ENCODE results near the gene HAUS3. TPM values are rescaled to one million over a fixed set of nuclear protein-coding genes. Genes with fewer than 3 reads are reported as not detected.

Gene HAUS3
- total RNA-seq, 2 donors from 2014 or later, result 6.5 to 12.9 TPM

DNA sequence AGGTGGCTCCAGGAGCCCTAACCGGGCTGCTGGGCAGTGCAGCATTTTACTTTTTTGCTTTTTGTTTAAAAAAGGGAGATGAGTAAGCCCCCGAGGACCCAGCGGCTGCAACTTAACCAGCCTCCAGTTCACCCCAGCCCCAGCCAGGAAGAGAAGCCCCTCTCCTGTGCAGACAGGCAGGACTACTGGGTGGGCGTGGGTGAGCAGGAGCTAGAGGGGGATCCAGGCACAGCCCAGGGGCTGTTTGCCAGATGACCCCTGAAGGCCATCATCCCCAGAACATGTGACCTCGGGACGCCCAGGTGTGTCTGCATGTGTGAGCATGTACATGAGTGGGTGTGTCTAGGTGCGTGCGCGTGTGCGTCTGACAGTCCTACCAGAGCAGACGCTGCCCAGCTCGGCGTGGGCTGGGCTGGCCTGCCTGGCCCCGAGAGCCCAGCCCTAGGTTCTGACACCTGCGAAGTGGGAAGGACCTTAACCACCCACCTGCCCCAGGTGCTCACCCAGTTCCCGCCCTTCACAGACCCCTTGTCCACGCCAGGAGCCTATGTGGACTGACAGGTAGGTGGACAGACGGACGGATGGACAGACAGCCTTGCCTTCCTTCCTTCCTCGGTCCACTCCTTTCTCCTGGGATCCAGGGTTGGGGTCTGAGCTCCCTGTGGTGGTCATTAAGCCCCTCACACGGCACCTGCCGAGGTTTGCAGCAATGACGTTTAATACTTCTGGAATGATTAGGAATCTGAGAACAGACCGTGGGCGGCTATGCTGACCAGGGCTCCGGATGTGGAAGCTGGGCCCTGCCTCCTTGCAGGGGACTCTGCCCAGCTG is 7.8 kb upstream of the HAUS3 start:
- H3K27me3 ChIP-seq (replicated peaks; ENCODE audit: insufficient read depth), result no peaks in the 10 kb centered on the region
- DNase-seq (ENCODE audit: low spot score) (no peak), ATAC-seq (ENCODE audit: insufficient number of reproducible peaks, low FRiP score, low read depth) (no peak)
- H3K36me3 ChIP-seq, result peaks cover 53% of the 10 kb centered on the region
- H3K27ac ChIP-seq, result no peak overlapping the region
- no peaks in the 10 kb centered on the region for H3K9me3 ChIP-seq
- no peak overlapping the region for H3K4me3 ChIP-seq
- H3K4me1 ChIP-seq (ENCODE audit: control insufficient read depth in 1 of 2, low read depth in 2 of 2), result peaks cover 0 to 33% of the 10 kb centered on the region in 2 donors
- TF ChIP-seq, protein P1, sequence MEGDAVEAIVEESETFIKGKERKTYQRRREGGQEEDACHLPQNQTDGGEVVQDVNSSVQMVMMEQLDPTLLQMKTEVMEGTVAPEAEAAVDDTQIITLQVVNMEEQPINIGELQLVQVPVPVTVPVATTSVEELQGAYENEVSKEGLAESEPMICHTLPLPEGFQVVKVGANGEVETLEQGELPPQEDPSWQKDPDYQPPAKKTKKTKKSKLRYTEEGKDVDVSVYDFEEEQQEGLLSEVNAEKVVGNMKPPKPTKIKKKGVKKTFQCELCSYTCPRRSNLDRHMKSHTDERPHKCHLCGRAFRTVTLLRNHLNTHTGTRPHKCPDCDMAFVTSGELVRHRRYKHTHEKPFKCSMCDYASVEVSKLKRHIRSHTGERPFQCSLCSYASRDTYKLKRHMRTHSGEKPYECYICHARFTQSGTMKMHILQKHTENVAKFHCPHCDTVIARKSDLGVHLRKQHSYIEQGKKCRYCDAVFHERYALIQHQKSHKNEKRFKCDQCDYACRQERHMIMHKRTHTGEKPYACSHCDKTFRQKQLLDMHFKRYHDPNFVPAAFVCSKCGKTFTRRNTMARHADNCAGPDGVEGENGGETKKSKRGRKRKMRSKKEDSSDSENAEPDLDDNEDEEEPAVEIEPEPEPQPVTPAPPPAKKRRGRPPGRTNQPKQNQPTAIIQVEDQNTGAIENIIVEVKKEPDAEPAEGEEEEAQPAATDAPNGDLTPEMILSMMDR (IDR thresholded peaks at IDR 0.05), result no peak

DNA sequence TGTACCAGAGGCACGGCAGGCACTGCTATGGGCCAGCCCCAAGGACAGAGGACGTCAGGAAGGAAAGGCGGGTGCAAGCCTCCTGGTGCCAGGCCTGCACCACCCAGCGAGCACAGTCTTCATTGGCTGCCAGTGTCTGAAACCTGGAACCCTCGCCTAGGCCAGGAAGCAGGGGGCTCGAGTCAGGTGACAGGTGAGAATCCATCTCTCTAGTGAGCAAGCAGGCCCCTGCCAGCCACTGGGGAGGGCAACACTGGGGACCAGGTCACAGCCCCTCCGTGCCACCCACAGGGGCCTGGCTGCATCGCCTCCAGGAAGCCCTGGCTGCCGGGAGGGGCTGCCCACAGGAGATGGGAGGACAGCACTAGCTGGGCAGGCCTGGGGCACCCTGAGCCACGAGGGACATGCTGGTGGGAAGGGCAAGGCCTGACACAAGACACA is 6.9 kb upstream of the HAUS3 start:
- Histone ChIP-seq H3K27me3 (replicated peaks; ENCODE audit: insufficient read depth) (no peaks in the 10 kb centered on the region), H3K27ac (no peak overlapping the region), H3K36me3 (peaks cover 45% of the 10 kb centered on the region), H3K4me1 (ENCODE audit: control insufficient read depth in 1 of 2, low read depth in 2 of 2) (peaks cover 8 to 38% of the 10 kb centered on the region in 2 donors), H3K9me3 (no peaks in the 10 kb centered on the region), H3K4me3 (no peak overlapping the region)
- no peak for ATAC-seq (ENCODE audit: insufficient number of reproducible peaks, low FRiP score, low read depth)
- no peak for DNase-seq (ENCODE audit: low spot score)
- TF ChIP-seq, protein P1 (IDR thresholded peaks at IDR 0.05), result no peak

DNA sequence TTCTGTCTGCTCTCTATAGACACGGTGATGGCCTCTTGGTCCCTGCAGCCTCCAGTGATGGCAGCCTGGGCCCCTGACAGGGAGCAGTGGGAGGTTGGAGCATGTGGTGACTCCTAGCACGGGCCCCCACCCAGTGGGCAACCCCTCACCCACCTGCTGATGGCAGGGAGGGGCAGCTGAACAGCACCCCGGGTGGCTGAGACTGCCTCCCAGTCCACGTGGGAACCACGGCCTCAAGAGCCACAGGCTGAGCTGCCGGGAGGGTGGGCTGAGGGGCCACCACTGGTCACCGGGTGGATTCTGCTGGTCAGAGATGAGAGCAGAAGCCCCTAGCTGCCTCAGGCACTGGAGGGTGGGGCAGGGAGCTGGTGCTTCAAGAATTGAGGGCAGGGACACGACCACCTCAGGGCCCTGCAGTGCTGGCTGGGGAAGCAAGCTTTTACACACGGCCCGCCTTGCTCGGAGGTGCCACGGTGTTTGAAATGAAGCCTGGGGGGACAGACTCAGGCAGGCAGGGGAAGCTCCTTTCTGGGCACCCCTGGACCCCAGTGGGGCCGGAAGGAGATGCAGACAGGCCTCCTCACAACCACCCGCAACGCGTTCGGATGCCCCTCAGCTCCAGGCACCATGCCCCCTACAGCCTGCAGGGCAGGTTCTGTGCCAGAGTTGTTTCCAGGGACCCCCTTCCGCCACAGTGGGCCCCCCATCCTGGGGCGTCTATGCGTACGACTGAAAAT is 6.3 kb upstream of the HAUS3 start:
- ATAC-seq (ENCODE audit: insufficient number of reproducible peaks, low FRiP score, low read depth) (no peak), DNase-seq (ENCODE audit: low spot score) (no peak)
- no peak overlapping the region for H3K27ac ChIP-seq
- no peak overlapping the region for H3K4me3 ChIP-seq
- peaks cover 40% of the 10 kb centered on the region for H3K36me3 ChIP-seq
- TF ChIP-seq, protein P1 (IDR thresholded peaks at IDR 0.05), result no peak
- H3K27me3 ChIP-seq (replicated peaks; ENCODE audit: insufficient read depth), result no peaks in the 10 kb centered on the region
- H3K9me3 ChIP-seq, result no peaks in the 10 kb centered on the region
- H3K4me1 ChIP-seq (ENCODE audit: control insufficient read depth in 1 of 2, low read depth in 2 of 2), result peaks cover 9 to 38% of the 10 kb centered on the region in 2 donors

DNA sequence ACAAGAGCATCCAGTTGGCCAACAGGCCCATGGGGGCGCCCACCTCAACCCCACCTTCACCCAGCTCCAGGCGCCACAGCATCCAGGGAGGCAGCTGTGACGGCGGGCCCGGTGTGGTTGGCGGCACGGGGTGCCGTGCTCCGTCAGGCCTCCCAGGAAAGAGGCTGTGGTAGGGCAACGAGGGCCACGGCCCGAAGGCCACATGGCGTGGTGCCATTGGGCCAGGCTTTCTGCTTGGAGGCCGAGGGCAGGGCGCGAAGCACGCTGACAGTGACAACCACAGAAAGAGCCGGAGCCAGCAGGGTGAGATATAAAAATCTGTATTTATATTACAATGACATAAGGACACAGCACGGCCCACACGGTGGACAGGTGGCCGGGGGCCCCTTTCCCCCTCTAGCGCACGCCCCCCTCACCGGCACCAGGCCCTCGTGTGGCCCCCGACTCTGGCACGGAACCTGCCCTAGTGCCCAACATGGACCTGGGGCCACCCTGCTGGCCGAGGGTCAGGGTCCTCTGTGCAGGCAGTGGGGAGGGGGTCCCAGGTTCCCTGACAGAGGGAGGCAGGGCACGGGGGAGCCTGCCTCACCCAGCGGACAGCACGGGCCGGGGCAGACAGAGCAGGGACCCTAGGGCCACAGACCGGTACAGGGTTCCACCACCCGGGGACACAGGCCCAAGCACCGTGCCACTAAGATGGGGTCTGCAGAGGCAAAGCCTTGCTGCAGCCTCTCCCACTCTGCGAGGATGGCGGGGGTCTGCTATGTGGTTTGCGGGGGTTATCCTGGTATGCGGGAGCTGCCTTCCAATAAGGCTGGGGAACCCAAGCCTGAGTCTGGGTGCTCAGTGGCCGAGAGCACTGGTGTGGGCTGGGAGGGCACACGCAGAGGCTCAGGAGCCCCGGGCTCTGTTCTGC is 5.5 kb upstream of the HAUS3 start:
- Histone ChIP-seq H3K4me3 (no peak overlapping the region), H3K4me1 (ENCODE audit: control insufficient read depth in 1 of 2, low read depth in 2 of 2) (peaks cover 9 to 38% of the 10 kb centered on the region in 2 donors), H3K9me3 (no peaks in the 10 kb centered on the region), H3K36me3 (peaks cover 34% of the 10 kb centered on the region), H3K27ac (no peak overlapping the region), H3K27me3 (replicated peaks; ENCODE audit: insufficient read depth) (no peaks in the 10 kb centered on the region)
- ATAC-seq (ENCODE audit: insufficient number of reproducible peaks, low FRiP score, low read depth) (no peak), DNase-seq (ENCODE audit: low spot score) (no peak)
- TF ChIP-seq, protein P1 (IDR thresholded peaks at IDR 0.05), result no peak
